CD14-positive monocyte (primary cell): ENCODE measurements around the gene DGKB. TPM values are rescaled to one million over a fixed set of nuclear protein-coding genes. Genes with fewer than 3 reads are reported as not detected.

Experiments used
- DNase-seq, 3 donors: peaks; one replicate each; pipeline ENCODE4 v3.0.0-alpha.2; 2011 to 2022
- H2AFZ ChIP-seq: 2 replicates; pipeline ENCODE4 v1.6.0; 2012; ENCODE audit warnings: mild to moderate bottlenecking, low read depth, low read length, inconsistent platforms; ENCODE audit not compliant: insufficient read depth, poor library complexity, severe bottlenecking
- H3K27ac ChIP-seq, 2 donors: 1 replicate in 1 of 2; 2 replicates in 1 of 2; pipeline ENCODE4 v1.5.1; 2012 to 2013; ENCODE audit warnings: low read length in 2 of 2, control low read depth in 1 of 2, inconsistent platforms in 1 of 2, low read depth in 1 of 2, mild to moderate bottlenecking in 1 of 2
- H3K27me3 ChIP-seq, 2 donors: one replicate each; pipeline versions ENCODE4 v1.6.0 to v1.6.1; 2011 to 2013; ENCODE audit warnings: low read length in 2 of 2; ENCODE audit not compliant: control insufficient read depth in 2 of 2, insufficient read depth in 2 of 2
- H3K36me3 ChIP-seq, 2 donors: replicated peaks in 1 of 2; 1 replicate in 1 of 2; 2 replicates in 1 of 2; pipeline versions ENCODE4 v1.5.1 to v1.6.1; 2012 to 2013; ENCODE audit warnings: low read length in 2 of 2, control low read depth in 1 of 2, inconsistent platforms in 1 of 2, mild to moderate bottlenecking in 1 of 2; ENCODE audit not compliant: insufficient read depth in 2 of 2, control insufficient read depth in 1 of 2
- H3K4me1 ChIP-seq, 2 donors: 1 replicate in 1 of 2; 2 replicates in 1 of 2; pipeline versions ENCODE4 v1.5.1 to v1.6.1; 2012 to 2013; ENCODE audit warnings: low read length in 2 of 2, control low read depth in 1 of 2, inconsistent platforms in 1 of 2, mild to moderate bottlenecking in 1 of 2, moderate library complexity in 1 of 2; ENCODE audit not compliant: insufficient read depth in 2 of 2, control insufficient read depth in 1 of 2
- H3K4me2 ChIP-seq: replicated peaks from 2 replicates; pipeline ENCODE3; 2012; ENCODE audit warnings: low read length, moderate library complexity, mild to moderate bottlenecking; ENCODE audit not compliant: poor library complexity, severe bottlenecking; ENCODE audit errors: extremely low read depth
- H3K4me3 ChIP-seq, 3 experiments: fragments of 200-600 bp in 1 of 3; sonication (generic) in 1 of 3; replicated peaks in 1 of 3; 1 replicate in 2 of 3; 2 replicates in 1 of 3; pipeline ENCODE4 v1.5.1; 2011 to 2013; ENCODE audit warnings: low read length in 3 of 3, mild to moderate bottlenecking in 3 of 3, control low read depth in 2 of 3, low read depth in 2 of 3, inconsistent platforms in 1 of 3, moderate library complexity in 1 of 3
- H3K79me2 ChIP-seq: 2 replicates; pipeline ENCODE4 v1.6.0; 2012; ENCODE audit warnings: mild to moderate bottlenecking, control low read depth, inconsistent platforms, low read length, moderate library complexity; ENCODE audit not compliant: insufficient read depth
- H3K9ac ChIP-seq: 2 replicates; pipeline ENCODE4 v1.6.0; 2017; ENCODE audit warnings: low read length, mild to moderate bottlenecking; ENCODE audit not compliant: insufficient read depth, poor library complexity, severe bottlenecking
- H3K9me3 ChIP-seq, 2 donors: replicated peaks in 1 of 2; 1 replicate in 1 of 2; 2 replicates in 1 of 2; pipeline versions ENCODE4 v1.5.1 to v1.6.1; 2012 to 2013; ENCODE audit warnings: low read length in 2 of 2, control low read depth in 1 of 2; ENCODE audit not compliant: control insufficient read depth in 1 of 2, insufficient read depth in 1 of 2
- H4K20me1 ChIP-seq: 2 replicates; pipeline ENCODE4 v1.6.0; 2012; ENCODE audit warnings: mild to moderate bottlenecking, low read length, control low read depth, moderate library complexity; ENCODE audit not compliant: insufficient read depth
- H3K27ac Mint-ChIP-seq, 7 donors: one replicate each; pipeline ENCODE4 v1.8.0; 2020; ENCODE audit warnings: mild to moderate bottlenecking in 7 of 7, mixed read lengths in 7 of 7, moderate library complexity in 6 of 7, inconsistent platforms in 2 of 7
- H3K27me3 Mint-ChIP-seq, 3 donors: one replicate each; pipeline ENCODE4 v1.8.0; 2021 to 2022; ENCODE audit warnings: low read depth in 3 of 3, mild to moderate bottlenecking in 3 of 3, mixed read lengths in 3 of 3, moderate library complexity in 3 of 3, inconsistent platforms in 1 of 3
- H3K36me3 Mint-ChIP-seq, 2 donors: one replicate each; pipeline ENCODE4 v1.8.0; 2020; ENCODE audit warnings: mixed read lengths in 2 of 2, inconsistent platforms in 1 of 2, mild to moderate bottlenecking in 1 of 2
- H3K4me1 Mint-ChIP-seq: one replicate; pipeline ENCODE4 v1.8.0; 2020; ENCODE audit warnings: mild to moderate bottlenecking, mixed read lengths
- H3K4me3 Mint-ChIP-seq, 2 donors: one replicate each; pipeline ENCODE4 v1.8.0; 2020; ENCODE audit warnings: mild to moderate bottlenecking in 2 of 2, mixed read lengths in 2 of 2, moderate library complexity in 1 of 2
- H3K9me3 Mint-ChIP-seq, 7 donors: one replicate each; pipeline ENCODE4 v1.8.0; 2020 to 2022; ENCODE audit warnings: mixed read lengths in 7 of 7, mild to moderate bottlenecking in 6 of 7, moderate library complexity in 6 of 7, inconsistent platforms in 2 of 7
- WGBS: methylation state at CpG from one replicate; pipeline ENCODE4 v1.1.5; 2013; ENCODE audit warnings: missing lambda C conversion rate; ENCODE audit not compliant: insufficient coverage; 5-methylcytosine and 5-hydroxymethylcytosine counted together
- intact Hi-C, 2 donors: fragments of 100-400 bp; cut with micrococcal nuclease; formaldehyde crosslinking; loops; one replicate each; pipeline versions ENCODE4 v1.15.0 to v1.15.1; 2023
- polyA plus RNA-seq, 3 donors: library from polyadenylated mRNA; depleted of rRNA in 1 of 3; unstranded in 2 of 3; stranded (reverse) in 1 of 3; fragments of 300-500 nt in 2 of 3; fragments of >200 nt in 1 of 3; fragmentation: Illumina TruSeq in 2 of 3; gene quantifications; 1 replicate in 2 of 3; 2 replicates in 1 of 3; pipeline ENCODE4 v1.2.3, GENCODE V29; 2012 to 2021
- TF ChIP-seq, protein P1 (sequence below): fragments of 200-600 bp; IDR thresholded peaks from one replicate; pipeline ENCODE4 v1.8.0; 2022; ENCODE audit warnings: antibody characterized with exemption, mild to moderate bottlenecking

The DGKB gene
- polyA plus RNA-seq, 3 donors, result not detected

DNA sequence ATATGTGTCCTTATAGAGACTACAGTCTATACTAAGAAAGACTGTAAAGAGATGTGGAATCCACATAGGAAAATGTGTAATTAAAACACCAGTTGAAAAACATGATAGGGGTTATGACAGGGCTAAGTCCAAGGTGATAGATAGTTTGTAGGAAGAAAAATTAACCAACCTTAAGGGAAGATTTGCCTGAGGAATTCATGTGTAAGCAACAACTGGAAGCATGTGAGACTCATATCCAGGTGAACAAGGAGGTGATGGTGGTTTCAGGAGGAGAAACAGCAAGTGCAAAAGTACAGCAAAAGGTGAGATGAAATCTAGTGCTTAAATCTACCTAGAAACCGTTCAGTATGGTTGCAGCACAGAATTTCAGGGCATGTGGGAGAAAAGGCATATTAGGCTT lies 696.4 kb downstream of the DGKB start:
- intact Hi-C loops, result no loop called here
- no peaks in the 10 kb centered on the region for H3K4me1 ChIP-seq
- H3K4me2 ChIP-seq, result no peak overlapping the region
- 67% methylated on average over 1 of the region's 1 CpG for WGBS
- Mint-ChIP-seq H3K4me3 (no peak overlapping the region), H3K4me1 (no peaks in the 10 kb centered on the region), H3K9me3 (peaks cover 0 to 3% (median 0%) of the 10 kb centered on the region in 7 donors), H3K36me3 (no peaks in the 10 kb centered on the region), H3K27me3 (no peaks in the 10 kb centered on the region), H3K27ac (no peak overlapping the region)
- H3K36me3 ChIP-seq, result no peaks in the 10 kb centered on the region
- no peaks in the 10 kb centered on the region for H3K79me2 ChIP-seq
- H3K9ac ChIP-seq, result no peak overlapping the region
- TF ChIP-seq, protein P1, sequence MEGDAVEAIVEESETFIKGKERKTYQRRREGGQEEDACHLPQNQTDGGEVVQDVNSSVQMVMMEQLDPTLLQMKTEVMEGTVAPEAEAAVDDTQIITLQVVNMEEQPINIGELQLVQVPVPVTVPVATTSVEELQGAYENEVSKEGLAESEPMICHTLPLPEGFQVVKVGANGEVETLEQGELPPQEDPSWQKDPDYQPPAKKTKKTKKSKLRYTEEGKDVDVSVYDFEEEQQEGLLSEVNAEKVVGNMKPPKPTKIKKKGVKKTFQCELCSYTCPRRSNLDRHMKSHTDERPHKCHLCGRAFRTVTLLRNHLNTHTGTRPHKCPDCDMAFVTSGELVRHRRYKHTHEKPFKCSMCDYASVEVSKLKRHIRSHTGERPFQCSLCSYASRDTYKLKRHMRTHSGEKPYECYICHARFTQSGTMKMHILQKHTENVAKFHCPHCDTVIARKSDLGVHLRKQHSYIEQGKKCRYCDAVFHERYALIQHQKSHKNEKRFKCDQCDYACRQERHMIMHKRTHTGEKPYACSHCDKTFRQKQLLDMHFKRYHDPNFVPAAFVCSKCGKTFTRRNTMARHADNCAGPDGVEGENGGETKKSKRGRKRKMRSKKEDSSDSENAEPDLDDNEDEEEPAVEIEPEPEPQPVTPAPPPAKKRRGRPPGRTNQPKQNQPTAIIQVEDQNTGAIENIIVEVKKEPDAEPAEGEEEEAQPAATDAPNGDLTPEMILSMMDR, result no peak
- H2AFZ ChIP-seq, result no peak overlapping the region
- H3K27ac ChIP-seq, result no peak overlapping the region
- H3K27me3 ChIP-seq, result no peaks in the 10 kb centered on the region
- DNase-seq, result no peak
- no peak overlapping the region for H3K4me3 ChIP-seq
- H3K9me3 ChIP-seq, result peaks cover 0 to 4% of the 10 kb centered on the region in 2 donors
- no peaks in the 10 kb centered on the region for H4K20me1 ChIP-seq

DNA sequence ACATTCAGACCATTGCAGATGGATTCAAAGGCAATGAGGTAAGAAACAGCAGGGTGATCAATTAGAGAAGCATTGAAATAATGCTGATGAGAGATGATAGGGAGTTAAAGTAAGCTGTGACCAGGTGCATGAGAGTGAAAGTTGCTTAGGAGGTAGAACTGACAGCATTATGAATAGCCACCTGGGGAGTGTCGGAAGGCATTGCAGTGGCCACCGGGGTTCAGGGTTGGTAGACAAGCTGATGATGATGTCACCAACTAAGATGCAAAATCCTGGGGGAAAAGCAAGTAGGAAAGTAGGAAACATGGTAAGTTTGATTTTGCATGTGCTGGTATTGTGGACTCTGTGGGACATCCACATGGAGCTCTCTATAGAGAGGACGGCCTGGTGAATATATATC lies 701.2 kb downstream of the DGKB start:
- H3K36me3 ChIP-seq, result no peaks in the 10 kb centered on the region
- no peak overlapping the region for H3K27ac ChIP-seq
- no peaks in the 10 kb centered on the region for H3K4me1 Mint-ChIP-seq

More for the DNA sequence above, 701.2 kb downstream of the DGKB start:
- DNase-seq, result no peak
- H3K4me1 ChIP-seq, result no peaks in the 10 kb centered on the region
- no peaks in the 10 kb centered on the region for H3K79me2 ChIP-seq
- TF ChIP-seq, protein P1, result no peak
- H3K9ac ChIP-seq, result no peak overlapping the region
- no peak overlapping the region for H3K4me3 ChIP-seq
- no peak overlapping the region for H2AFZ ChIP-seq
- Mint-ChIP-seq H3K27me3 (no peaks in the 10 kb centered on the region), H3K4me3 (no peak overlapping the region), H3K36me3 (no peaks in the 10 kb centered on the region), H3K9me3 (peaks cover 0 to 2% (median 0%) of the 10 kb centered on the region in 7 donors), H3K27ac (no peak overlapping the region)
- intact Hi-C loops, result no loop called here
- no peaks in the 10 kb centered on the region for H3K27me3 ChIP-seq
- no peaks in the 10 kb centered on the region for H4K20me1 ChIP-seq
- H3K4me2 ChIP-seq, result no peak overlapping the region
- peaks cover 0 to 4% of the 10 kb centered on the region in 2 donors for H3K9me3 ChIP-seq
- WGBS, result 100% methylated on average over 2 of the region's 3 CpGs
